PFSK-1 (cell line): ENCODE data around the gene STK35.

Experiments
- POLR2AphosphoS5 ChIP-seq: IDR thresholded peaks from 2 replicates; pipeline ENCODE4 v1.6.1; 2012; ENCODE audit warnings: low read depth, mild to moderate bottlenecking, control low read depth, low read length, moderate library complexity
- TF ChIP-seq, protein P1 (sequence below), 2 experiments: IDR thresholded peaks; 2 replicates each; pipeline versions ENCODE4 v1.6.1 to v1.8.0; 2011 to 2012; ENCODE audit warnings: low read depth in 2 of 2, low read length in 2 of 2, control low read depth in 1 of 2, inconsistent platforms in 1 of 2, mild to moderate bottlenecking in 1 of 2, moderate library complexity in 1 of 2; ENCODE audit not compliant: insufficient read depth in 1 of 2

- no peak for TF ChIP-seq POLR2AphosphoS5
- TF ChIP-seq, protein P1, sequence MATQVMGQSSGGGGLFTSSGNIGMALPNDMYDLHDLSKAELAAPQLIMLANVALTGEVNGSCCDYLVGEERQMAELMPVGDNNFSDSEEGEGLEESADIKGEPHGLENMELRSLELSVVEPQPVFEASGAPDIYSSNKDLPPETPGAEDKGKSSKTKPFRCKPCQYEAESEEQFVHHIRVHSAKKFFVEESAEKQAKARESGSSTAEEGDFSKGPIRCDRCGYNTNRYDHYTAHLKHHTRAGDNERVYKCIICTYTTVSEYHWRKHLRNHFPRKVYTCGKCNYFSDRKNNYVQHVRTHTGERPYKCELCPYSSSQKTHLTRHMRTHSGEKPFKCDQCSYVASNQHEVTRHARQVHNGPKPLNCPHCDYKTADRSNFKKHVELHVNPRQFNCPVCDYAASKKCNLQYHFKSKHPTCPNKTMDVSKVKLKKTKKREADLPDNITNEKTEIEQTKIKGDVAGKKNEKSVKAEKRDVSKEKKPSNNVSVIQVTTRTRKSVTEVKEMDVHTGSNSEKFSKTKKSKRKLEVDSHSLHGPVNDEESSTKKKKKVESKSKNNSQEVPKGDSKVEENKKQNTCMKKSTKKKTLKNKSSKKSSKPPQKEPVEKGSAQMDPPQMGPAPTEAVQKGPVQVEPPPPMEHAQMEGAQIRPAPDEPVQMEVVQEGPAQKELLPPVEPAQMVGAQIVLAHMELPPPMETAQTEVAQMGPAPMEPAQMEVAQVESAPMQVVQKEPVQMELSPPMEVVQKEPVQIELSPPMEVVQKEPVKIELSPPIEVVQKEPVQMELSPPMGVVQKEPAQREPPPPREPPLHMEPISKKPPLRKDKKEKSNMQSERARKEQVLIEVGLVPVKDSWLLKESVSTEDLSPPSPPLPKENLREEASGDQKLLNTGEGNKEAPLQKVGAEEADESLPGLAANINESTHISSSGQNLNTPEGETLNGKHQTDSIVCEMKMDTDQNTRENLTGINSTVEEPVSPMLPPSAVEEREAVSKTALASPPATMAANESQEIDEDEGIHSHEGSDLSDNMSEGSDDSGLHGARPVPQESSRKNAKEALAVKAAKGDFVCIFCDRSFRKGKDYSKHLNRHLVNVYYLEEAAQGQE (IDR thresholded peaks at IDR 0.05; ENCODE audit: insufficient read depth in 1 of 2, low read depth in 2 of 2, low read length in 2 of 2) = no peak
These were observed 14.6 kb upstream of the STK35 start for GRCh38 chr20:2086980-2087377.
